GM12878 (cell line): ENCODE measurements around the gene LIMK1. TPM values are rescaled to one million over a fixed set of nuclear protein-coding genes. Genes with fewer than 3 reads are reported as not detected.

Experiments
- ATAC-seq: fragments of 200-7000 bp; cut with Tn5 transposase; 3 replicates; pipeline ENCODE4 v1.9.1; 2020; ENCODE audit warnings: mild to moderate bottlenecking, moderate library complexity
- BruUV-seq: library from RNA; stranded (reverse); fragments of 400-500 nt; replicated peaks from 2 replicates; lab custom pipeline; 2021; lab: Mats Ljungman, UMichigan
- CTCF ChIA-PET: fragments of 300-600 bp; sonication (Branson Sonifier 250); formaldehyde crosslinking; extraction: SDS; loops from one replicate; lab custom pipeline; 2021; ENCODE audit warnings: inconsistent platforms; lab: Yijun Ruan, JAX
- POLR2A ChIA-PET: fragments of 350-600 bp; formaldehyde crosslinking; extraction: SDS; loops from one replicate; lab custom pipeline; 2021; ENCODE audit warnings: inconsistent platforms; lab: Charles Lee
- RAD21 ChIA-PET: fragments of 300-600 bp; sonication (Branson Sonifier 250); formaldehyde crosslinking; loops from one replicate; lab custom pipeline; 2023; ENCODE audit warnings: antibody characterized with exemption; ENCODE audit not compliant: unreplicated experiment; lab: Charles Lee
- SMC1A ChIA-PET: fragments of 300-600 bp; sonication (Branson Sonifier 250); formaldehyde crosslinking; loops from one replicate; lab custom pipeline; 2023; ENCODE audit not compliant: unreplicated experiment, uncharacterized antibody; lab: Charles Lee
- DNase-seq: peaks from one replicate; pipeline ENCODE4 v3.0.0-alpha.2; 2011; ENCODE audit warnings: low read depth, low spot score
- FAIRE-seq: peaks from 3 replicates; lab custom pipeline; 2011; peaks lifted over from hg19 to GRCh38; lab: Jason Lieb, UNC
- H2AFZ ChIP-seq: 2 replicates; pipeline ENCODE4 v1.6.0; 2011; ENCODE audit warnings: low read depth, low read length, control low read depth; ENCODE audit not compliant: control insufficient read depth
- H3K27ac ChIP-seq: 2 replicates; pipeline ENCODE4 v1.5.1; 2011; ENCODE audit warnings: control low read depth; ENCODE audit not compliant: control insufficient read depth, insufficient read depth
- H3K27me3 ChIP-seq, 2 experiments: replicated peaks in 1 of 2; 2 replicates each; pipeline versions ENCODE4 v1.6.0 to v1.6.1; 2011; ENCODE audit warnings: low read length in 1 of 2; ENCODE audit not compliant: control insufficient read depth in 2 of 2, insufficient read depth in 2 of 2
- H3K36me3 ChIP-seq, 2 experiments: 2 replicates each; pipeline ENCODE4 v1.5.1; 2011; ENCODE audit warnings: low read length in 1 of 2; ENCODE audit not compliant: control insufficient read depth in 2 of 2, insufficient read depth in 2 of 2
- H3K4me1 ChIP-seq: 2 replicates; pipeline ENCODE4 v1.6.1; 2011; ENCODE audit warnings: mild to moderate bottlenecking, low read length, moderate library complexity, mixed read lengths; ENCODE audit not compliant: control insufficient read depth, insufficient read depth
- H3K4me2 ChIP-seq: 2 replicates; pipeline ENCODE4 v1.6.0; 2011; ENCODE audit warnings: control low read depth; ENCODE audit not compliant: control insufficient read depth, insufficient read depth
- H3K4me3 ChIP-seq: fragments of 200-600 bp; sonication (generic); 2 replicates; pipeline ENCODE4 v1.5.1; 2016
- H3K79me2 ChIP-seq: 2 replicates; pipeline ENCODE4 v1.6.0; 2011; ENCODE audit warnings: low read length; ENCODE audit not compliant: control insufficient read depth, insufficient read depth
- H3K9ac ChIP-seq: 2 replicates; pipeline ENCODE4 v1.8.0; 2011; ENCODE audit warnings: low read length, control low read depth, mixed read lengths; ENCODE audit not compliant: control insufficient read depth, insufficient read depth
- H3K9me3 ChIP-seq: replicated peaks from 3 replicates; pipeline ENCODE4 v1.5.1; 2011; ENCODE audit warnings: mild to moderate bottlenecking, low read length; ENCODE audit not compliant: control insufficient read depth, insufficient read depth
- H4K20me1 ChIP-seq: 2 replicates; pipeline ENCODE4 v1.6.0; 2011; ENCODE audit not compliant: control insufficient read depth, insufficient read depth
- ATF7 ChIP-seq: fragments of 450-650 bp; IDR thresholded peaks from 2 replicates; pipeline ENCODE4 v1.6.1; 2016; ENCODE audit warnings: low read depth, mild to moderate bottlenecking
- BCL11A ChIP-seq: IDR thresholded peaks from 2 replicates; pipeline ENCODE4 v1.6.1; 2011; ENCODE audit warnings: low read depth, low read length
- BHLHE40 ChIP-seq, 2 experiments: fragments of 450-650 bp in 1 of 2; IDR thresholded peaks; 2 replicates each; pipeline ENCODE4 v1.6.1; 2011 to 2017; ENCODE audit warnings: low read depth in 2 of 2, borderline replicate concordance in 1 of 2, improper control_type of control experiment in 1 of 2, low read length in 1 of 2, mild to moderate bottlenecking in 1 of 2
- EP300 ChIP-seq, 2 experiments: fragments of 150-350 bp in 1 of 2; IDR thresholded peaks; 2 replicates each; pipeline ENCODE4 v1.6.1; 2011 to 2012; ENCODE audit warnings: low read depth in 2 of 2, low read length in 2 of 2, borderline replicate concordance in 1 of 2, improper control_type of control experiment in 1 of 2, inconsistent platforms in 1 of 2; ENCODE audit not compliant: control insufficient read depth in 1 of 2
- HDAC6 ChIP-seq: fragments of 200-600 bp; sonication (generic); IDR thresholded peaks from one replicate; pipeline ENCODE4 v1.8.0; 2017; ENCODE audit warnings: antibody characterized with exemption; ENCODE audit not compliant: unreplicated experiment
- MTA3 ChIP-seq: IDR thresholded peaks from 2 replicates; pipeline ENCODE4 v1.6.1; 2012; ENCODE audit warnings: low read length, inconsistent platforms, borderline replicate concordance
- NFIC ChIP-seq: IDR thresholded peaks from 2 replicates; pipeline ENCODE4 v1.6.1; 2012; ENCODE audit warnings: low read depth, mild to moderate bottlenecking, inconsistent platforms, low read length, moderate library complexity
- NFXL1 ChIP-seq: fragments of 450-650 bp; IDR thresholded peaks from 2 replicates; pipeline ENCODE4 v1.6.1; 2017; ENCODE audit warnings: antibody characterized with exemption, mild to moderate bottlenecking, borderline replicate concordance
- PAX8 ChIP-seq: fragments of 450-650 bp; IDR thresholded peaks from 2 replicates; pipeline ENCODE4 v1.6.1; 2017; ENCODE audit warnings: mild to moderate bottlenecking, moderate library complexity
- POU2F2 ChIP-seq: IDR thresholded peaks from 3 replicates; pipeline ENCODE4 v1.6.1; 2011; ENCODE audit warnings: low read depth, mild to moderate bottlenecking, low read length, borderline replicate concordance
- STAT1 ChIP-seq: fragments of 450-650 bp; conservative IDR thresholded peaks from 2 replicates; pipeline ENCODE4 v1.6.1; 2014; ENCODE audit warnings: antibody characterized with exemption, mild to moderate bottlenecking
- TBL1XR1 ChIP-seq: IDR thresholded peaks from 2 replicates; pipeline ENCODE4 v1.6.1; 2012; ENCODE audit warnings: low read depth, low read length, improper control_type of control experiment
- WGBS: methylation state at CpG from one replicate; pipeline ENCODE4 v1.1.6; 2016; ENCODE audit warnings: low lambda C conversion rate; ENCODE audit not compliant: insufficient replicate concordance, insufficient coverage; ENCODE audit errors: missing lambda C conversion rate; 5-methylcytosine and 5-hydroxymethylcytosine counted together
- in situ Hi-C: fragments of 300-500 bp; cut with MboI; formaldehyde crosslinking; loops from 9 replicates; pipeline ENCODE4 v1.14.3; 2018; ENCODE audit warnings: mixed read lengths
- intact Hi-C: fragments of 100-400 bp; cut with micrococcal nuclease; formaldehyde crosslinking; loops from one replicate; pipeline ENCODE4 v1.14.2; 2022; ENCODE audit not compliant: unreplicated experiment
- polyA plus RNA-seq, 11 experiments: library from polyadenylated mRNA; depleted of rRNA in 4 of 11; unstranded in 6 of 11; stranded (reverse) in 5 of 11; fragments of >200 nt; fragmentation: Nextera tagmentation in 4 of 11; fragmentation: Illumina TruSeq in 1 of 11; extraction: Ambion mirVana in 4 of 11; extraction: Trizol in 1 of 11; gene quantifications; 1 replicate in 1 of 11; 2 replicates in 10 of 11; pipeline versions ENCODE4 v1.2.1 to v1.2.3, GENCODE V29; 2011 to 2016; ENCODE audit warnings: inconsistent platforms in 2 of 11, missing spikeins in 2 of 11, low read depth in 1 of 11
- total RNA-seq, 4 experiments: library from RNA; depleted of rRNA in 3 of 4; stranded (reverse); fragments of >200 nt in 3 of 4; fragmentation: Illumina TruSeq in 1 of 4; extraction: Trizol in 1 of 4; gene quantifications; 2 replicates each; pipeline versions ENCODE4 v1.2.1 to v1.2.3, GENCODE V29; 2013 to 2021
- TF ChIP-seq, protein P1 (sequence below): fragments of 150-350 bp; IDR thresholded peaks from 2 replicates; pipeline ENCODE4 v1.6.1; 2016; ENCODE audit warnings: low read depth, low read length
- TF ChIP-seq, protein P2 (sequence below): fragments of 450-650 bp; IDR thresholded peaks from 2 replicates; pipeline ENCODE4 v1.6.1; 2016; ENCODE audit warnings: mild to moderate bottlenecking, moderate library complexity, borderline replicate concordance

The LIMK1 gene
- total and polyA plus RNA-seq, 10 of the 15 experiments (the other 5 are each of a cell fraction or from before 2014, with no cell fraction given): 0.71 to 59.4 (median 28.8) TPM

DNA sequence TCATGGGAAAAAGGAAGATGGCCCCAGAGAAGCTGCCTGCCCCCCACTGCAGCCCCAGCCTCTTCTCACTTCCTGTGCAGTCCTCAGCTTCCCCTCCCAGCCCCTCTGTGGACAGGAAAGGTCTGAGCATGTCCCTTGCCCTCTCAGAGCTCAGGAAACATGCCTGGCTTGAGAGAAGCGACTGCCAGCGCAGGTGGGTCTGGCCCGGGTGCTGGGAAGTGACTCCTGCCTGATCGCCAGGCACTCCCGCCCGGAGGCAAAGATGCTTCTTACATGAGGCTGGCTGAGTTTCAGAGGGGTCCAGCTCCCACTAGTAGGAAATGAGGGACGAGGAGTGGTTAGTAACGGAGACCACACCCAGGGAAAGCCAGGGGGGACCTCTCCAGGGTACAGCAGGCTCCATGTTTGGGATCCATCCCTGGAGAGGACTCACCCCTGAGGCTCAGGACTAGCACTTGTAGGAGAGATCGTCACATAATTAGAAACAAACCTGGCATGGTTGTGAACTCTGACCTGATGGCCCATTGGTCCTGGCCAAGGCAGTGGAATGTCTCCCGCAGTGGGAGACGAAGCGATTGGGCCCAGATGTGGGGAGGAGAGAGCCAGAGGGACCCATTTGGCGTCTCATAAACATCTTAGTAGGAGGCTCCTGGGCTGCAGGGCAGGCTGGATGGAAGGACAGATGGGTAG lies 43.4 kb upstream of the LIMK1 start (continued):
- TF ChIP-seq, protein P1, sequence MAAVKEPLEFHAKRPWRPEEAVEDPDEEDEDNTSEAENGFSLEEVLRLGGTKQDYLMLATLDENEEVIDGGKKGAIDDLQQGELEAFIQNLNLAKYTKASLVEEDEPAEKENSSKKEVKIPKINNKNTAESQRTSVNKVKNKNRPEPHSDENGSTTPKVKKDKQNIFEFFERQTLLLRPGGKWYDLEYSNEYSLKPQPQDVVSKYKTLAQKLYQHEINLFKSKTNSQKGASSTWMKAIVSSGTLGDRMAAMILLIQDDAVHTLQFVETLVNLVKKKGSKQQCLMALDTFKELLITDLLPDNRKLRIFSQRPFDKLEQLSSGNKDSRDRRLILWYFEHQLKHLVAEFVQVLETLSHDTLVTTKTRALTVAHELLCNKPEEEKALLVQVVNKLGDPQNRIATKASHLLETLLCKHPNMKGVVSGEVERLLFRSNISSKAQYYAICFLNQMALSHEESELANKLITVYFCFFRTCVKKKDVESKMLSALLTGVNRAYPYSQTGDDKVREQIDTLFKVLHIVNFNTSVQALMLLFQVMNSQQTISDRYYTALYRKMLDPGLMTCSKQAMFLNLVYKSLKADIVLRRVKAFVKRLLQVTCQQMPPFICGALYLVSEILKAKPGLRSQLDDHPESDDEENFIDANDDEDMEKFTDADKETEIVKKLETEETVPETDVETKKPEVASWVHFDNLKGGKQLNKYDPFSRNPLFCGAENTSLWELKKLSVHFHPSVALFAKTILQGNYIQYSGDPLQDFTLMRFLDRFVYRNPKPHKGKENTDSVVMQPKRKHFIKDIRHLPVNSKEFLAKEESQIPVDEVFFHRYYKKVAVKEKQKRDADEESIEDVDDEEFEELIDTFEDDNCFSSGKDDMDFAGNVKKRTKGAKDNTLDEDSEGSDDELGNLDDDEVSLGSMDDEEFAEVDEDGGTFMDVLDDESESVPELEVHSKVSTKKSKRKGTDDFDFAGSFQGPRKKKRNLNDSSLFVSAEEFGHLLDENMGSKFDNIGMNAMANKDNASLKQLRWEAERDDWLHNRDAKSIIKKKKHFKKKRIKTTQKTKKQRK: no peak
- TF ChIP-seq ATF7 (no peak), NFIC (no peak), BHLHE40 (IDR thresholded peaks at IDR 0.05; ENCODE audit: borderline replicate concordance in 1 of 2, low read depth in 2 of 2, low read length in 1 of 2) (no peak), BCL11A (no peak)

DNA sequence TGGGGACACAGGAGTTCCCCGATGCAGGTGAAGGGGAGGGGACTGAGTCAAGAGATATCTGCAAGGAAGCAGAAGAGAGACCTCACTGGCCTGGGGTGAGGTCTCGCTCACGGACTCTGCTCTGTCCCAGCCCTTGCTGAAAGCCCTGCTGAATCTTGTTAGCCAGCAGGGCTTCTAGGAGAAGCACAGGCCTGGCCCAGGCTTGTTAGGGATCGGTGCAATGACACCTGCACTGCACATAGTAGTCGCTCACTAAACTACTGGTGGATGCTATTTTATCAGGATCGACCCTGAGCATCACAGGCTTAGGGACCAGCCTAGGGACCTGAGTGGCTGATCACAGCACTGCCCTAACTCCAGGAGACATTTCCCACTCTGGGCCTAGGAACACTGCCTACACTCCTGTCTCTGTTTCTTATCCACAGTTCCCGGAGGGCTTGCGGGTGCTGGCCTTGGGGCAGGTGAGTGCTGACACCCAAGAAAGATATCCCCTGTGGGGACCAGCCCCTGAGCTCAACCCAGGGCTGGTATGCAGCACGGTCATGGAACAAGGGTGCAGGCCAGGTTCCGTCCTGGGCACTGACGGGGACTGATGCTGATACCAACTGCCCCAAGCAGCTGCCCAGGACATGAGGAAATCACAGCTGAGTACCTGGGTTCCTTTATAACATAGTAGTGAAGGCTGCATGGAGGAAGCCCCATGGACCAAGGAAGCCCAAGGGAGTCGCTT lies 42.6 kb upstream of the LIMK1 start:
- Histone ChIP-seq H3K36me3 (no peaks in the 10 kb centered on the region), H3K9me3 (no peaks in the 10 kb centered on the region), H3K4me1 (no peaks in the 10 kb centered on the region), H3K79me2 (no peaks in the 10 kb centered on the region), H3K27me3 (peaks cover 0 to 3% of the 10 kb centered on the region in 2 experiments; a peak in 2 of 4 replicates), H3K27ac (no peak overlapping the region), H3K4me2 (no peak overlapping the region), H3K9ac (no peak overlapping the region), H4K20me1 (no peaks in the 10 kb centered on the region), H2AFZ (no peak overlapping the region), H3K4me3 (no peak overlapping the region)
- 49% methylated on average over 12 of the region's 12 CpGs for WGBS
- ChIA-PET CTCF (interaction anchor here (0.9 kb wide), 1 partner anchor 14 kb away, joined by 4 read pairs; no protein-coding TSS in a partner anchor), SMC1A (no interaction called here), RAD21 (interaction anchor here (0.9 kb wide), 1 partner anchor 27 kb away, joined by 4 read pairs; no protein-coding TSS in a partner anchor), POLR2A (no interaction called here)
- no peak for FAIRE-seq
- no peak for ATAC-seq
- in situ Hi-C loops: no loop called here
- DNase-seq: no peak
- intact Hi-C loops: no loop called here
- no TSS peak for BruUV-seq
- TF ChIP-seq EP300 (IDR thresholded peaks at IDR 0.05; ENCODE audit: borderline replicate concordance in 1 of 2, control insufficient read depth in 1 of 2, low read depth in 2 of 2, low read length in 2 of 2) (no peak), NFXL1 (no peak), HDAC6 (no peak), TBL1XR1 (no peak), PAX8 (no peak), STAT1 (no peak), MTA3 (no peak), POU2F2 (no peak)
- TF ChIP-seq, protein P2, sequence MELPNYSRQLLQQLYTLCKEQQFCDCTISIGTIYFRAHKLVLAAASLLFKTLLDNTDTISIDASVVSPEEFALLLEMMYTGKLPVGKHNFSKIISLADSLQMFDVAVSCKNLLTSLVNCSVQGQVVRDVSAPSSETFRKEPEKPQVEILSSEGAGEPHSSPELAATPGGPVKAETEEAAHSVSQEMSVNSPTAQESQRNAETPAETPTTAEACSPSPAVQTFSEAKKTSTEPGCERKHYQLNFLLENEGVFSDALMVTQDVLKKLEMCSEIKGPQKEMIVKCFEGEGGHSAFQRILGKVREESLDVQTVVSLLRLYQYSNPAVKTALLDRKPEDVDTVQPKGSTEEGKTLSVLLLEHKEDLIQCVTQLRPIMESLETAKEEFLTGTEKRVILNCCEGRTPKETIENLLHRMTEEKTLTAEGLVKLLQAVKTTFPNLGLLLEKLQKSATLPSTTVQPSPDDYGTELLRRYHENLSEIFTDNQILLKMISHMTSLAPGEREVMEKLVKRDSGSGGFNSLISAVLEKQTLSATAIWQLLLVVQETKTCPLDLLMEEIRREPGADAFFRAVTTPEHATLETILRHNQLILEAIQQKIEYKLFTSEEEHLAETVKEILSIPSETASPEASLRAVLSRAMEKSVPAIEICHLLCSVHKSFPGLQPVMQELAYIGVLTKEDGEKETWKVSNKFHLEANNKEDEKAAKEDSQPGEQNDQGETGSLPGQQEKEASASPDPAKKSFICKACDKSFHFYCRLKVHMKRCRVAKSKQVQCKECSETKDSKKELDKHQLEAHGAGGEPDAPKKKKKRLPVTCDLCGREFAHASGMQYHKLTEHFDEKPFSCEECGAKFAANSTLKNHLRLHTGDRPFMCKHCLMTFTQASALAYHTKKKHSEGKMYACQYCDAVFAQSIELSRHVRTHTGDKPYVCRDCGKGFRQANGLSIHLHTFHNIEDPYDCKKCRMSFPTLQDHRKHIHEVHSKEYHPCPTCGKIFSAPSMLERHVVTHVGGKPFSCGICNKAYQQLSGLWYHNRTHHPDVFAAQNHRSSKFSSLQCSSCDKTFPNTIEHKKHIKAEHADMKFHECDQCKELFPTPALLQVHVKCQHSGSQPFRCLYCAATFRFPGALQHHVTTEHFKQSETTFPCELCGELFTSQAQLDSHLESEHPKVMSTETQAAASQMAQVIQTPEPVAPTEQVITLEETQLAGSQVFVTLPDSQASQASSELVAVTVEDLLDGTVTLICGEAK: no peak
